Keratinocyte (primary cell): ENCODE measurements around the gene MRC2.

Experiments used
- EZH2 ChIP-seq: IDR thresholded peaks from one replicate; pipeline ENCODE4 v1.6.1; 2012; ENCODE audit warnings: inconsistent platforms, mild to moderate bottlenecking, low read length, moderate library complexity
- TF ChIP-seq, protein P1 (sequence below), 3 experiments: IDR thresholded peaks in 1 of 3; conservative IDR thresholded peaks in 1 of 3; optimal IDR thresholded peaks in 1 of 3; 2 replicates in 2 of 3; 3 replicates in 1 of 3; pipeline versions ENCODE3 to v1.5.1; 2011; ENCODE audit warnings: low read length in 3 of 3, mild to moderate bottlenecking in 3 of 3, moderate library complexity in 2 of 3, control low read depth in 1 of 3, inconsistent platforms in 1 of 3; ENCODE audit not compliant: insufficient read depth in 2 of 3; ENCODE audit errors: extremely low read depth in 1 of 3

DNA sequence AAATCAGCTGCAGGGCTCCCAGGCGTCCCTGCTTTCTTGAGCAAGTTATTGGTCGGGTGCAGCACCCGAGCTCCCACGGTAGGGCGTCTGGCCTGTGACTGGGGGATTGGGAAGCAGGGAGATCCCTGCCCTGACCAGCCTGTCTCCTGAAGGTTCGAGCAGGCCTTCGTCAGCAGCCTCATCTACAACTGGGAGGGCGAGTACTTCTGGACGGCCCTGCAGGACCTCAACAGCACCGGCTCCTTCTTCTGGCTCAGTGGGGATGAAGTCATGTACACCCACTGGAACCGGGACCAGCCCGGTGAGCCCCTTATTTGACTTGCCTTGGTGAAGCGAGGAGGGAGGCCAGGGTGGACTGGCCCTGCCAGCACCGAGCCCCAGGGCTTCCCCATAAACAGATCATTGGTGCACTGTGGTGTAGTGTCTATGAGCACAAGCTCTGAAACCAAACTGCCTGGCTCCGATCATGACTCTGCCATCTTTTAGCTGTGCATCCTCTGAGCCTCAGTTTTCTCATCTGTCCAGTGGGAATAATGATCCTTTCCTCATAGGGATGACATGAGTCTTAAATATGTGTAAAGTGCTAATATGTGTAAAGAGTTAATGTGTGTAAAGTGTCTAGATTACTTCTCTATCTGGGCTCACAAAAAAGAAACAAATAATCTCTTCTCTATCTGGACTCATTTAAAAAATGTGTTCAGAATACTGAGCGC lies 48.9 kb downstream of the MRC2 start:
- TF ChIP-seq, protein P1, sequence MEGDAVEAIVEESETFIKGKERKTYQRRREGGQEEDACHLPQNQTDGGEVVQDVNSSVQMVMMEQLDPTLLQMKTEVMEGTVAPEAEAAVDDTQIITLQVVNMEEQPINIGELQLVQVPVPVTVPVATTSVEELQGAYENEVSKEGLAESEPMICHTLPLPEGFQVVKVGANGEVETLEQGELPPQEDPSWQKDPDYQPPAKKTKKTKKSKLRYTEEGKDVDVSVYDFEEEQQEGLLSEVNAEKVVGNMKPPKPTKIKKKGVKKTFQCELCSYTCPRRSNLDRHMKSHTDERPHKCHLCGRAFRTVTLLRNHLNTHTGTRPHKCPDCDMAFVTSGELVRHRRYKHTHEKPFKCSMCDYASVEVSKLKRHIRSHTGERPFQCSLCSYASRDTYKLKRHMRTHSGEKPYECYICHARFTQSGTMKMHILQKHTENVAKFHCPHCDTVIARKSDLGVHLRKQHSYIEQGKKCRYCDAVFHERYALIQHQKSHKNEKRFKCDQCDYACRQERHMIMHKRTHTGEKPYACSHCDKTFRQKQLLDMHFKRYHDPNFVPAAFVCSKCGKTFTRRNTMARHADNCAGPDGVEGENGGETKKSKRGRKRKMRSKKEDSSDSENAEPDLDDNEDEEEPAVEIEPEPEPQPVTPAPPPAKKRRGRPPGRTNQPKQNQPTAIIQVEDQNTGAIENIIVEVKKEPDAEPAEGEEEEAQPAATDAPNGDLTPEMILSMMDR (optimal IDR thresholded peaks at IDR 0.05 in 1 of 3, IDR thresholded peaks at IDR 0.05 in 1 of 3, conservative IDR thresholded peaks at IDR 0.05 in 1 of 3; ENCODE audit: extremely low read depth in 1 of 3, insufficient read depth in 2 of 3, low read length in 3 of 3): no peak
- TF ChIP-seq EZH2: no peak
